ENCODE results near the gene CRNN. TPM values are rescaled to one million over a fixed set of nuclear protein-coding genes. Genes with fewer than 3 reads are reported as not detected.

The CRNN gene
- total RNA-seq, 1 experiment from 2014 or later = not detected

- no peaks in the 10 kb centered on the region for H3K36me3 ChIP-seq
- no peak for DNase-seq
Measured at GRCh38 chr1:152386940-152387339, 27.1 kb downstream of the CRNN start.

GRCh38 chr1:152380932-152381331 is 33.1 kb downstream of the CRNN start:
- Histone ChIP-seq H3K27me3 (no peaks in the 10 kb centered on the region), H3K36me3 (no peaks in the 10 kb centered on the region), H3K9me3 (no peaks in the 10 kb centered on the region), H3K4me3 (no peak overlapping the region)
- no peak for DNase-seq

More at GRCh38 chr1:152386940-152387339, 27.1 kb downstream of the CRNN start:
- Histone ChIP-seq H3K4me3 (no peak overlapping the region), H3K9me3 (no peaks in the 10 kb centered on the region), H3K27me3 (peaks cover 2% of the 10 kb centered on the region; the same call in 1 of the 2 replicates)

GRCh38 chr1:152374451-152374850 is 39.6 kb downstream of the CRNN start:
- no peaks in the 10 kb centered on the region for H3K27me3 ChIP-seq
- 0 out of 2 replicates have a peak, but pooled peaks cover 1% of the 10 kb centered on the region for H3K9me3 ChIP-seq
- DNase-seq = no peak
- H3K4me3 ChIP-seq = no peak overlapping the region
- no peaks in the 10 kb centered on the region for H3K36me3 ChIP-seq

- 0 out of 2 replicates have a peak, but pooled peaks cover 2% of the 10 kb centered on the region for H3K9me3 ChIP-seq
- no peaks in the 10 kb centered on the region for H3K36me3 ChIP-seq
- H3K4me3 ChIP-seq = no peak overlapping the region
- H3K27me3 ChIP-seq = no peaks in the 10 kb centered on the region
- no peak for DNase-seq
Measured at GRCh38 chr1:152372672-152373071, 41.4 kb downstream of the CRNN start.

- Histone ChIP-seq H3K4me3 (no peak overlapping the region), H3K36me3 (no peaks in the 10 kb centered on the region), H3K27me3 (no peaks in the 10 kb centered on the region), H3K9me3 (0 out of 2 replicates have a peak, but pooled peaks cover 2% of the 10 kb centered on the region)
- DNase-seq = no peak
Measured at GRCh38 chr1:152367436-152367835, 46.6 kb downstream of the CRNN start.

- no peaks in the 10 kb centered on the region for H3K9me3 ChIP-seq
- no peak within 1 kb of the TSS for H3K4me3 ChIP-seq
- DNase-seq = no peak
- no peaks in the 10 kb centered on the region for H3K36me3 ChIP-seq
- no peaks in the 10 kb centered on the region; the same call in 1 of the 2 replicates for H3K27me3 ChIP-seq
Measured at GRCh38 chr1:152359906-152360305, 54.2 kb downstream of the CRNN start, which contains the start of gene FLG2. FLG2 (minus strand) TSS chr1:152360006; CDS start chr1:152358884, 1,122 bp downstream.

Other genes with a start within 250 kb of the CRNN start
- not detected in 2 replicates for gene HRNR, start 190.1 kb downstream of the CRNN start, total RNA-seq (2014; rRNA removed; shearing (Covaris generic); ENCODE audit: low replicate concordance)
- gene FLG, start 89.0 kb downstream of the CRNN start, total RNA-seq (2014; rRNA removed; shearing (Covaris generic); ENCODE audit: low replicate concordance) = not detected in 2 replicates
- gene FLG2, start 54.3 kb downstream of the CRNN start, total RNA-seq (2014; rRNA removed; shearing (Covaris generic); ENCODE audit: low replicate concordance) = not detected in 2 replicates
- not detected in 2 replicates for gene LCE5A, start 96.5 kb upstream of the CRNN start, total RNA-seq (2014; rRNA removed; shearing (Covaris generic); ENCODE audit: low replicate concordance)
- gene CRCT1, start 100.2 kb upstream of the CRNN start, total RNA-seq (2014; rRNA removed; shearing (Covaris generic); ENCODE audit: low replicate concordance) = not detected in 2 replicates
- gene LCE3E, start 152.5 kb upstream of the CRNN start, total RNA-seq (2014; rRNA removed; shearing (Covaris generic); ENCODE audit: low replicate concordance) = not detected in 2 replicates
- not detected in 2 replicates for gene LCE3D, start 166.3 kb upstream of the CRNN start, total RNA-seq (2014; rRNA removed; shearing (Covaris generic); ENCODE audit: low replicate concordance)
- gene LCE3C, start 186.0 kb upstream of the CRNN start, total RNA-seq (2014; rRNA removed; shearing (Covaris generic); ENCODE audit: low replicate concordance) = not detected in 2 replicates
- gene LCE3B, start 199.5 kb upstream of the CRNN start, total RNA-seq (2014; rRNA removed; shearing (Covaris generic); ENCODE audit: low replicate concordance) = not detected in 2 replicates
- not detected in 2 replicates for gene LCE3A, start 208.8 kb upstream of the CRNN start, total RNA-seq (2014; rRNA removed; shearing (Covaris generic); ENCODE audit: low replicate concordance)
- gene LCE2D, start 249.1 kb upstream of the CRNN start, total RNA-seq (2014; rRNA removed; shearing (Covaris generic); ENCODE audit: low replicate concordance) = not detected in 2 replicates

Data from MG63 (cell line).